Measurements from ENCODE around the gene SHC3. TPM values are rescaled to one million over a fixed set of nuclear protein-coding genes. Genes with fewer than 3 reads are reported as not detected.

The SHC3 gene
- total RNA-seq, 1 experiment from 2014 or later, result 1.8 TPM

- Histone ChIP-seq H3K4me1 (ENCODE audit: insufficient read depth, low read length) (no peaks in the 10 kb centered on the region), H4K8ac (replicated peaks; ENCODE audit: insufficient read length, low read depth, low read length) (no peak overlapping the region), H2BK5ac (ENCODE audit: insufficient read length, low read length) (no peak overlapping the region), H3K79me1 (ENCODE audit: insufficient read depth, low read depth, low read length, poor library complexity, severe bottlenecking) (no peaks in the 10 kb centered on the region), H3K9me3 (ENCODE audit: control insufficient read depth, low read depth, low read length) (no peaks in the 10 kb centered on the region), H4K5ac (ENCODE audit: insufficient read length, low read depth, low read length) (no peak overlapping the region), H4K91ac (ENCODE audit: insufficient read length, low read depth, low read length) (no peak overlapping the region), H2BK20ac (ENCODE audit: low read depth, low read length, poor library complexity, severe bottlenecking) (no peak overlapping the region), H2AFZ (ENCODE audit: low read length) (no peak overlapping the region), H2BK15ac (ENCODE audit: low read depth, low read length) (no peak overlapping the region), H3K27me3 (ENCODE audit: insufficient read depth, low read length) (no peaks in the 10 kb centered on the region), H3K27ac (ENCODE audit: insufficient read length, low read depth, low read length) (no peak overlapping the region), H2BK120ac (ENCODE audit: low read depth, low read length, poor library complexity, severe bottlenecking) (no peak overlapping the region), H3K4ac (ENCODE audit: low read depth, low read length) (no peak overlapping the region), H3K18ac (ENCODE audit: insufficient read length, low read depth, low read length) (no peak overlapping the region), H3K4me2 (ENCODE audit: insufficient read depth, insufficient read length, low read length) (no peak overlapping the region), H3K9ac (ENCODE audit: extremely low read depth, insufficient read length, low read length) (no peak overlapping the region), H2BK12ac (ENCODE audit: insufficient read length, low read depth, low read length) (no peak overlapping the region), H3T11ph (ENCODE audit: low read length) (no peak overlapping the region), H3K23ac (ENCODE audit: insufficient read length, low read depth, low read length) (no peak overlapping the region), H4K20me1 (ENCODE audit: control insufficient read depth, insufficient read depth, insufficient read length) (no peaks in the 10 kb centered on the region), H3K14ac (ENCODE audit: insufficient read depth, low read length) (no peak overlapping the region), H3K56ac (ENCODE audit: insufficient read length, low read depth, low read length) (no peak overlapping the region), H3K23me2 (ENCODE audit: insufficient read length, low read depth, low read length, poor library complexity, severe bottlenecking) (no peaks in the 10 kb centered on the region), H3K79me2 (ENCODE audit: insufficient read depth, low read length) (no peaks in the 10 kb centered on the region), H2AK5ac (ENCODE audit: insufficient read length, low read length) (no peak overlapping the region)
- no CpG with 5 or more reads among the region's 4 CpGs for whole genome bisulfite sequencing (ENCODE audit: extremely low coverage, insufficient read length, low lambda C conversion rate)
- TF ChIP-seq CTCF (conservative IDR thresholded peaks at IDR 0.05), result no peak
- H3K4me1 Mint-ChIP-seq, result peaks cover 0 to 4% of the 10 kb centered on the region in 2 experiments; a peak in 1 of 4 replicates
- H3K27ac Mint-ChIP-seq, result no peak overlapping the region
- H3K27me3 Mint-ChIP-seq (ENCODE audit: low read depth), result no peaks in the 10 kb centered on the region
- no peaks in the 10 kb centered on the region for H3K9me3 Mint-ChIP-seq
- no peak for DNase-seq
- no peaks in the 10 kb centered on the region for H3K36me3 Mint-ChIP-seq (ENCODE audit: insufficient read depth in 1 of 3, low read depth in 3 of 3)
- no peak overlapping the region for H3K4me3 Mint-ChIP-seq
These were observed 131.0 kb downstream of the SHC3 start for GRCh38 chr9:89047667-89048066.

Data from H9 (cell line).